Fibroblast of skin of back (primary cell): Measurements from ENCODE around the gene CTTNBP2.

ENCODE experiments used
- DNase-seq: peaks from one replicate; pipeline ENCODE4 v3.0.0-alpha.2; 2013

The CTTNBP2 gene

GRCh38 chr7:117682681-117683385, 190.4 kb downstream of the CTTNBP2 start:
- no peak for DNase-seq

DNA sequence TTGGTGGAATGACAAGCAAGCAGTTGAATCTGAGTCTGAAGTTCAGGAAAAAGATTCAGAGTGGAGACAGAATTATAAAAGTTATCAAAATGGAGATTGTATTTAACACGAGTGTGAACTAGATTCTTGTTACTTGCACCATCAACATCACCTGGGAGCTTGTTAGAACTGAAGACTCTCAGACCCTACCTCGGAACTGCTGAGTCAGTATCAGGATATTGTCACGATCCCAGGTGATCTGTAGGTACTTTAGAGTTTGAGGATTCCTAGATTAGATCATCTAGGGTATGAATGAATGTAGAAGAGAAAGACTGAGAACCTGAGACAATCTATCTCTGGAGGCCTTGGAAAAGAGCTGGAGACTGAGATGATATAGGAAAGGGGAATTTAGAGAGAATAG, 194.1 kb downstream of the CTTNBP2 start:
- DNase-seq = no peak

DNA sequence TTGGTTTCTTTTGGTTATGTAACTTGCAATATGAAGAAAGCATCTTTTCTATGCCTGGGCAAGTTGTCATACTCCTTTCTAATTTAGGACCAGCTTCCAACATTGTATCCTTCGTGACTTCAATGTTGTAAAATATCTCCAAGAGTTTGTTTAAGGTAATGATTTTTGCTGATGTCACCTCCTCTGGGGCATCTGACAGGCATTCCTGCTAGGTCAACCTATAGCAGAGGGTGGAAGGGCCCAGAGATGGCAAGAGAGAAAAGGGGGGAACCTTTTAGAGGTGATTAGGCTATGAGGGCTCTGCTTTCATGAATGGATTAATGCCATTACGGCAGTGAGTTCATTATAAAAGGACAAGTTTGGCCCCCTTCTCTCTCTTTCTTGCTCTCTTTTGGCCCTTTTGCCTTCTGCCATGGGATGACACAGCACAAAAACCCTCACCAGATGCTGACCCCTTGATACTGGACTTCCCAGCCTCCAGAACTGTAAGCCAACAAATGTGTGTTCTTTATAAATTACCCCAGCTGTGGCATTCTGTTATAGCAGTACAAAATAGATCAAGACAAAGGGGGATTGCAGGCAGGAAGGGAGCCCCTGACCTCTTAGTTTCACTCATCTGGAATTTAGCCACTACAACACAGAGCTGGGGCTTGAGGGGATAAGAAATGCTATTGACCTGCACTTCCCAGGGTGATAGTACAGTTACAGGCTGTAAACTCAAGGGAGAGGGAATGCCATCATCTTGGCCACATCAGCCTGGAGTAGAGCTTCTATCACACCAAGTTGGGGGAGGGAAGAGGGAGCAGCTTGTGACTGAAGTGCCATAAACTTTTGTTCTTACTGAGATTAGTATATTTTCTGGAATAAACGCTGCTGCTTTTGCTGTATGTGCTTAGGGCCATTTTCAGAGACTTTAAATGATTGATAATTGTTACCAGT, 197.5 kb downstream of the CTTNBP2 start:
- DNase-seq = no peak

DNA sequence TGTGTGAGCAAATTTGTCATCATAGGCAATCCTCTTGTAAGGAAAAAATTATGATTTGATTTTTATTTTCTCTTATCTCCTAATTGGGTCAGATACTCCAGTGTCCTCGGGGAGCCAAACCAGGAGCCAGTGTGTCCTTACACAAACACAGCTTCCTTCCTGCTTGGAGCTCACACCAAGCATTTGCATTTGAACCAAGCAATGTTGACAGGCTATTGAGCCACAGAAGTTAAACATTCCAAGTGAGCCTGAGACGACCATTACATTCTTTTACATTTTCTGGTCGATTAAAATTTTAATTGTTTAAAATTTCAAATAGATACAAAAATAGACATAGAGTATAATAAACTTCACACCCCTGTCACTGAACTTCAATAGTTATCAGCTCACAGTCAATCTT, 198.6 kb downstream of the CTTNBP2 start:
- no peak for DNase-seq

DNA sequence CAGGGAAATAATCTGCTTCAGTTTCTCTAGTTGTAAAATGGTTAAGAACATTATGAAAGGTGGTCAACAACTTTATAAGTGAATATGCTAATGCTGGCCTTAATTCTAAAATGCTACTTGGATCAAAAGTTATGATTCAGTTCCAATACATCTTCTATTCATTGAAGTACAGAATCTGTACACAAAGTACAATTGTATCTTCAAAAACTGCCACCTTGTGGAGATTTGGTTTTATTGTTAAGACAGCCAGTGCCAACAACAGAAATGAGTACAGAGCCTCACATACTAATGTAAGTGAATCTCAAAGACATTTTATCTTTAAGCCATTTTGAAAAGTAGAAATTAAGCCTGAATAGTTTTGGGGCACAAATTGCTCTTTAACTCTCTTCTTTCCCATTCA, 199.4 kb downstream of the CTTNBP2 start:
- DNase-seq = peak; percentile 18

DNA sequence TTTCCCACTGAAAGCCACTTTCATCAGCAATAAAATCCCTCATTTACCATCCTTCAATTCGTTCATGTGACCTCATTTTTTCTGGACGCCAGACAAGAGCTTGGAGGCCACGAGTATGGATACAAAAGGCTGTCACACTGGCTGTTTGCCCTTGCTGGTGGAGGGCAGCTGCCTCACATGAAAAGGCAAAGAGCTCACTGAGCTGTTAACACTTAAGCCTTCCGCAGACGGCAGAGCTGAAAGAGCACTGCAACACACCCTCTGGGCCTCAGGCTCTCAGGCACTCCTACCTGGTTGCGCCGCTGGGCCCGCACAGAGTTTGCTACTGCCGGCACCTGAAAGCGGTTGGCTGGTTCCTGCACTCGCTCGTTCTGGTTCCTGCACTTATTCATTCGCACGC, 199.9 kb downstream of the CTTNBP2 start:
- no peak for DNase-seq

DNA sequence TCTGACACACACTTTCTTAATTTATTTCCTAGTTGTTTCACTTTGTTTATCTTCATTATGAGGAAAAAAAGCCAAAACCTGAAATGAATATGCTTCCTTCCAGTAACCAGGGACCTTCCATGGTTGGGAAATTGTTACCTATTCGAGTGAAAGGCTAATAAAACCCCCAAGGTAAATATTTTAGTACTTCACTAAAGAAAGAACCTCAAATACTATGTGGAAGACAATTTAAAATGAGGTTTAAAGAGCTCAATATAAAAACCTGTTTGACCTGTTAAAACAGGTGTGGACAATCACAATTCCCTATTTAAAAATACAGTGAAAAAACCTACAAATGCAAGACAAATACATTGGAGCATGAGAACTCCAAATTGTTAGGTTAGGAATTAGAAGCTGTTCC, 200.8 kb downstream of the CTTNBP2 start:
- DNase-seq = no peak

DNA sequence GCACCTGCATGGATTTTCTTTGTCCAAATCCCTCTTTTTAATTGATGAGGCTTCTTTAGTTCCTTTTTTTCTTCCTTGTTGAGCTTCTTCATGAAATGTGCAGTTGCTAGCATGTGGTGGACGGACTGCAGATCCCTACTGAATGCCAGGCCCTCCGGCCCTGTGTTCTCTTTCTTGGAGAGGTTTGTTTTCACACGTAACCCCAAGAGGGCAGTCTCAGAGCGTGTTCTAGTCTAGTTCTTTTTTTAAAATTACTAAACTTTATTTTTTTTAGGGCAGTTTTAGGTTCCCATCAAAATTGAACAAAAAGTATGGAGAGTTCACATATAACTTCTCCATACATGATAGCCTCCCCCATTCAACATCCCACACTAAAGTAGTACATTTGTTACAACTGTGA, 203.4 kb downstream of the CTTNBP2 start:
- DNase-seq = no peak

DNA sequence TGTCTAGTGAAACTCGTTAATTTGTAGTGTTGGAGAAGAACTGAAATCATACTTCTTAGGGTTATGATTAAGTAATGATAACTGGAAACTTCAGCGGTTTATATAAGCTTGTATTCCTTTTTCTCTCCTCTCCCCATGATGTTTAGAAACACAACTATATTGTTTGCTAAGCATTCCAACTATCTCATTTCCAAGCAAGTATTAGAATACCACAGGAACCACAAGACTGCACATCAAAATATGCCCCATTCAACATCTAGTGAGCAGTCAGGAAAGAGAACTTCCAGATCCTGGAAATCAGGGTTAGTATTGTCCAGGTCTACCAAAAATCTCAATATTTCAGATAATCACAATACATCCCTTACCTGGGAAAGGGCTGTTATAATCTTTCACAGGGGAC, 205.8 kb downstream of the CTTNBP2 start:
- no peak for DNase-seq

DNA sequence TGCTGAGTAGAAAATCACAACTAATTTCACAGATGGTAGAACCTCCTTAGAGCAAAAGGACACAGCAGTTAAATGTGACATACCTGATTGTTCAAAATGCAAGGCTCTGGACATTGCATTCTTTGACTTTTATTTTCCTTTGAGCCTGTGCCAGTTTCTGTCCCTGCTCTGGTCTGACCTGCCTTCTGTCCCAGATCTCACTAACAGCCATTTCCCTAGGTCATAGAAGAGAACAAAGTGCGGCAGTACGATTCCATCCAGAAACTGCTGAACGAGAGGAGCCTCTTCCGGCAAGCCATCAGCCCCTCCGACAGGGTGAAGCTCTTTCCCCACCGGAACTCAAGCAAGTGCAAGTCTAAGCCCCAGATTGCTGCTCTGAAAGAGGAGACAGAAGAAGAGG, 206.6 kb downstream of the CTTNBP2 start:
- DNase-seq = no peak

DNA sequence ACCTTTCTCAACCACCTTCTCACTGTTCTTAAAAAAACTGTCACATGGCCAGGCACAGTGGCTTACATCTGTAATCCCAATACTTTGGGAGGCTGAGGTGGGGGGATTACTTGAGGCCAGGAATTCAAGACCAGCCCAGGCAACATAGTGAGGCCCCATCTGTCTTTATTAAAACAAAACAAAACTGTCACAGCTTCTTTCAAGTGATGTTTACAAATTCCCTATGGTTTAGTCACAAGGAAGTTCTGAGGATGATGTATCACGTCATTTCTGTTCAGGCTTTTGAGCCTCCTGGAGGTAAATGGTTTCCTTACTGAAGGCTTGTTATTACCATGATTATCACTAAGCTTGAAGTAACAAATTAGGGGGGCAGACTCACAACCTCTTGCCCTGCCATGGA, 207.2 kb downstream of the CTTNBP2 start:
- peak; percentile 46 for DNase-seq

DNA sequence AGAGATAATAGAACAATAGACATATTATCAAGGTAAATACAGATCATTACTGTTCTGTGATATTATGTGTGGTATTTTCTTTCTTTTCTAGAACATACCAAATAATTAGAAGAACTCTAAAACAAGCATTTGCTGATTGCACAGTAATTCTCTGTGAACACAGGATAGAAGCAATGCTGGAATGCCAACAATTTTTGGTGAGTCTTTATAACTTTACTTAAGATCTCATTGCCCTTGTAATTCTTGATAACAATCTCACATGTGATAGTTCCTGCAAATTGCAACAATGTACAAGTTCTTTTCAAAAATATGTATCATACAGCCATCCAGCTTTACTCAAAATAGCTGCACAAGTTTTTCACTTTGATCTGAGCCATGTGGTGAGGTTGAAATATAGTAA, 207.9 kb downstream of the CTTNBP2 start:
- no peak for DNase-seq

DNA sequence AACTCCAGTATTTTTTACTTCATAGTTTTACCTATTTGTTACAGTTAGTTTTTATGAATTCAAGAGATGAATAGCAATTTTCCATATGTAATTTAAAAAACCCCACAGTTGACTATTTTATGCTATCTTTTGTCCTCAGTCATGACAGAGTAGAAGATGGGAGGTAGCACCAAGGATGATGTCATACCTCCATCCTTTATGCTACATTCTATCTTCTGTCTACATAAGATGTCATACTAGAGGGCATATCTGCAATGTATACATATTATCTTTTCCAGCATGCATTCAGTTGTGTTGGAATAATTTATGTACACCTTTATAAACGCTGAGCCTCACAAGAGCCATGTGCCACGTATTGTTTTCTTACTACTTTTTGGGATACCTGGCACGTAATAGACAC, 209.2 kb downstream of the CTTNBP2 start:
- no peak for DNase-seq

- DNase-seq = no peak
Observed at GRCh38 chr7:117661328-117661727, 211.9 kb downstream of the CTTNBP2 start.
